DND-41 (cell line): ENCODE results near the gene TMEM255A.

ENCODE experiments used
- ATAC-seq: fragments of 200-7000 bp; cut with Tn5 transposase; 3 replicates; pipeline ENCODE4 v1.9.1; 2021; ENCODE audit warnings: low read depth; ENCODE audit not compliant: insufficient read depth
- DNase-seq: peaks from one replicate; pipeline ENCODE4 v3.0.0-alpha.2; 2020
- H2AFZ ChIP-seq: 2 replicates; pipeline ENCODE4 v1.6.0; 2012; ENCODE audit warnings: low read depth, low read length
- H3K27ac ChIP-seq: 2 replicates; pipeline ENCODE4 v1.5.1; 2012; ENCODE audit warnings: low read length, inconsistent platforms
- H3K27me3 ChIP-seq: fragments of 200-600 bp; sonication (generic); 2 replicates; pipeline ENCODE4 v1.6.0; 2012; ENCODE audit warnings: low read length, mild to moderate bottlenecking, inconsistent platforms; ENCODE audit not compliant: insufficient read depth, poor library complexity
- H3K36me3 ChIP-seq: 2 replicates; pipeline ENCODE4 v1.5.1; 2012; ENCODE audit warnings: low read length, inconsistent platforms; ENCODE audit not compliant: insufficient read depth
- H3K4me1 ChIP-seq: 2 replicates; pipeline ENCODE4 v1.5.1; 2012; ENCODE audit warnings: mild to moderate bottlenecking, low read length; ENCODE audit not compliant: insufficient read depth
- H3K4me2 ChIP-seq: 2 replicates; pipeline ENCODE4 v1.6.0; 2012; ENCODE audit warnings: mild to moderate bottlenecking, moderate library complexity, low read length, inconsistent platforms; ENCODE audit not compliant: insufficient read depth
- H3K4me3 ChIP-seq, 2 experiments: fragments of 200-600 bp in 1 of 2; shearing (Covaris generic) in 1 of 2; 2 replicates each; pipeline ENCODE4 v1.5.1; 2012 to 2016; ENCODE audit warnings: inconsistent platforms in 2 of 2, low read length in 2 of 2, mild to moderate bottlenecking in 2 of 2, low read depth in 1 of 2, moderate library complexity in 1 of 2
- H3K79me2 ChIP-seq: 2 replicates; pipeline ENCODE4 v1.6.0; 2012; ENCODE audit warnings: low read length, inconsistent platforms; ENCODE audit not compliant: insufficient read depth
- H3K9ac ChIP-seq: 2 replicates; pipeline ENCODE4 v1.6.0; 2012; ENCODE audit warnings: low read depth, mild to moderate bottlenecking, inconsistent platforms, low read length, moderate library complexity
- H3K9me3 ChIP-seq: 2 replicates; pipeline ENCODE4 v1.5.1; 2012; ENCODE audit warnings: low read length, moderate library complexity, mild to moderate bottlenecking, inconsistent platforms; ENCODE audit not compliant: insufficient read depth, severe bottlenecking
- H4K20me1 ChIP-seq: 2 replicates; pipeline ENCODE4 v1.6.0; 2012; ENCODE audit warnings: low read length; ENCODE audit not compliant: insufficient read depth
- EZH2 ChIP-seq: IDR thresholded peaks from 3 replicates; pipeline ENCODE4 v1.6.1; 2012; ENCODE audit warnings: borderline replicate concordance, low read depth, mild to moderate bottlenecking, moderate library complexity, low read length, inconsistent platforms; ENCODE audit not compliant: severe bottlenecking
- TF ChIP-seq, protein P1 (sequence below): IDR thresholded peaks from 2 replicates; pipeline ENCODE4 v1.5.1; 2012; ENCODE audit warnings: borderline replicate concordance, low read length, moderate library complexity, mild to moderate bottlenecking; ENCODE audit not compliant: poor library complexity, severe bottlenecking; ENCODE audit errors: extremely low read depth

TMEM255A gene

DNA sequence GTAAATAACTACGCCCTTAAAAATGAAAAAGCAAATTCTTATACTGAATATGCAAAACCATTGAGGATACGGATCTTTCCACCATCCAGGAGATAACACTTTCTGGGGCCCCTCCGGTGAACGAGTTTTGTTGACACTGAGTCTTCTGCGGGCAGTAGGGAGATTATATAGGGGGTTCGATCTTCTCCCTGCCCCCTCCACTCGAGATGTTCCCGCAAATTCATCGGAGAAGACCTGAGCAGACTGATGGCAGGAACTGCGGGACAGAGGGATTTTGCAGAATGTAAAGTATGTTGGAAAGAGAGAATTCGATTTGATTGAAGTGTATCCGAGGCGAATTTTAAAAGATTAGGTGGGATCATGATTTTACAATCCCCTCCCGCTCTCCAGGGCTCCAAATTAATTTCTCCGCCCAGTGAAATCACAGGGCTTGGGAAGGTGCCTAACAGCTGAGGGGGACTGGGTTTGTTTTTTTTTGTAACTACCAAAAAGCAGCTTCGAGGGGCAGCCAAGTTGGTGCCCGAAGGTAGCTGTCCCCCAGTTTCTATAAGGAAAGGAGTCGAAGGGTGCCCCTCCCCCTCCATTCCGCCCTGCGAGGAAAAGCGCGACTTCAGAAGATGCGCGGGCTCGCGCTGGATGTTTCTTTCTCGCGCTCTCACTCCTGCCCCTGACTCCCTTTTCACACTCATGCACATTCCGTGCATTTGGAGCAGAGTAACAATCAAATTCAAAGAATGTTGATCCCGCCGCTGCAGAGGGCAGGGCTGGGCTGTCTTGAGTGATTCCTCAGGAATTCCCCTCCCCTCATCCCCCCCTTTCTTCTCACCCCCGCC lies 1.2 kb downstream of the TMEM255A start:
- ATAC-seq (no peak), DNase-seq (no peak)
- H2AFZ ChIP-seq = no peak overlapping the region
- TF ChIP-seq, protein P1, sequence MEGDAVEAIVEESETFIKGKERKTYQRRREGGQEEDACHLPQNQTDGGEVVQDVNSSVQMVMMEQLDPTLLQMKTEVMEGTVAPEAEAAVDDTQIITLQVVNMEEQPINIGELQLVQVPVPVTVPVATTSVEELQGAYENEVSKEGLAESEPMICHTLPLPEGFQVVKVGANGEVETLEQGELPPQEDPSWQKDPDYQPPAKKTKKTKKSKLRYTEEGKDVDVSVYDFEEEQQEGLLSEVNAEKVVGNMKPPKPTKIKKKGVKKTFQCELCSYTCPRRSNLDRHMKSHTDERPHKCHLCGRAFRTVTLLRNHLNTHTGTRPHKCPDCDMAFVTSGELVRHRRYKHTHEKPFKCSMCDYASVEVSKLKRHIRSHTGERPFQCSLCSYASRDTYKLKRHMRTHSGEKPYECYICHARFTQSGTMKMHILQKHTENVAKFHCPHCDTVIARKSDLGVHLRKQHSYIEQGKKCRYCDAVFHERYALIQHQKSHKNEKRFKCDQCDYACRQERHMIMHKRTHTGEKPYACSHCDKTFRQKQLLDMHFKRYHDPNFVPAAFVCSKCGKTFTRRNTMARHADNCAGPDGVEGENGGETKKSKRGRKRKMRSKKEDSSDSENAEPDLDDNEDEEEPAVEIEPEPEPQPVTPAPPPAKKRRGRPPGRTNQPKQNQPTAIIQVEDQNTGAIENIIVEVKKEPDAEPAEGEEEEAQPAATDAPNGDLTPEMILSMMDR = no peak
- no peak for TF ChIP-seq EZH2
- H3K4me2 ChIP-seq = no peak overlapping the region
- no peak overlapping the region for H3K27ac ChIP-seq
- H3K4me1 ChIP-seq = no peaks in the 10 kb centered on the region
- no peaks in the 10 kb centered on the region for H4K20me1 ChIP-seq
- no peaks in the 10 kb centered on the region for H3K79me2 ChIP-seq
- H3K4me3 ChIP-seq = no peak overlapping the region
- no peaks in the 10 kb centered on the region for H3K36me3 ChIP-seq
- no peaks in the 10 kb centered on the region for H3K9me3 ChIP-seq
- no peak overlapping the region for H3K9ac ChIP-seq
- no peaks in the 10 kb centered on the region for H3K27me3 ChIP-seq

DNA sequence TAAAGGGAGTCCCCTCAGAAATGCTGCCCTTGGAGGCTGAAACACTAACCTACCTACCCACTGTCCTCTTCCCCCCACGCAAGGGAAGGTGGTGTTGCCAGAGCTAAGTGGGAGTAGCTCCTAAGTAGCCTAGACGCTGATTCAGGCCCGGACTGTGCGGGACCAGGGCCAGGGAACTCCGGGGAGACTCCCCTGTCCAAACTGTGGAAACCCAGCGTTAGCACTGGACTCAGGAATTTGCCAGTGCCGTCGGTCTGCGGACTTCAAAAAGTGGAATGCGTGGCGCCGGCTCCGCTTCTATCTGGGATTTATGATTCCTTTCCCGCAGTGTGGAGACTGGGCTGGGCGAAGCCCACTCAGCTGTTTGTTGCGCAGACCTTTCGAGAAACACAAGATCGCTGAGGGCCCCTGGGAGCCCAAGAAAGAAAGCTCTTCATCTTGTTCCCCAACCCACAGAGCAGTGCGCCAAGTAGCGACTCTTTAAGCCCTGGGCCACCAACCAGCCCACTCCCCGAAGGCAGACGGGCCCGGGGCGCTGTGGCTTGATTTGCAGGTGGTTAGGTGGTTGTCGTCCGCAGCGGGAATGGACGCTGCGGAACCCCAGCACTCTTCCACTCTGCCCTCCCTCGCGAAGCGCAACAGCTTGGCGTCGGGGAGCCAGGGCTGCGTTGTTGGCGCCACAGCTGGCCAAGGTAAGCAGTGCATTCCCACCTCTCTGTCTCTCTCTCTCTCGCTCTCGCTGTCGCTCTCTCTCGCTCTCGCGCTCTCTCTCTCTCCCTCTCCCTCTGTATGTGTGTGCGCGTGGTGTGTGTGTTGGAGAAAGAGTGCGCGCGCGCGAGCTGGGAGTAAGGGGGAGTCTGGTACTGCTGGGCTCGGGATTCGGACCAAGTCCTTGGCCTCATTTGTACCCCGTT lies 2.0 kb downstream of the TMEM255A start:
- no peaks in the 10 kb centered on the region for H3K4me1 ChIP-seq
- H3K27me3 ChIP-seq = no peaks in the 10 kb centered on the region
- DNase-seq (no peak), ATAC-seq (no peak)
- H3K4me2 ChIP-seq = no peak overlapping the region
- H3K36me3 ChIP-seq = no peaks in the 10 kb centered on the region
- H4K20me1 ChIP-seq = no peaks in the 10 kb centered on the region
- no peak overlapping the region for H3K4me3 ChIP-seq
- no peaks in the 10 kb centered on the region for H3K9me3 ChIP-seq
- no peaks in the 10 kb centered on the region for H3K79me2 ChIP-seq
- TF ChIP-seq, protein P1 = no peak
- no peak for TF ChIP-seq EZH2
- H2AFZ ChIP-seq = no peak overlapping the region
- H3K27ac ChIP-seq = no peak overlapping the region
- H3K9ac ChIP-seq = no peak overlapping the region

- H3K4me1 ChIP-seq = no peaks in the 10 kb centered on the region
- H3K9me3 ChIP-seq = no peaks in the 10 kb centered on the region
- H2AFZ ChIP-seq = no peak overlapping the region
- H3K79me2 ChIP-seq = no peaks in the 10 kb centered on the region
- ATAC-seq (no peak), DNase-seq (no peak)
- no peak overlapping the region for H3K9ac ChIP-seq
- no peak overlapping the region for H3K4me2 ChIP-seq
- no peaks in the 10 kb centered on the region for H4K20me1 ChIP-seq
- TF ChIP-seq, protein P1 = no peak
- TF ChIP-seq EZH2 = no peak
- H3K4me3 ChIP-seq = no peak overlapping the region
- no peaks in the 10 kb centered on the region for H3K27me3 ChIP-seq
- no peaks in the 10 kb centered on the region for H3K36me3 ChIP-seq
- no peak overlapping the region for H3K27ac ChIP-seq
Measured at GRCh38 chrX:120308558-120308957, 2.7 kb downstream of the TMEM255A start.
